Subcutaneous adipose tissue (tissue), 4 donors: ENCODE measurements around the gene HERPUD1. TPM values are rescaled to one million over a fixed set of nuclear protein-coding genes. Genes with fewer than 3 reads are reported as not detected.

Experiments used
- total RNA-seq, 4 donors: library from RNA; depleted of rRNA; stranded (reverse); fragments of >200 nt; gene quantifications; one replicate each; pipeline ENCODE4 v1.1.0, GENCODE V29; 2016
- TF ChIP-seq, protein P1 (sequence below): fragments of 450-650 bp; IDR thresholded peaks from one replicate; pipeline ENCODE4 v1.5.1; 2016; ENCODE audit warnings: low read depth, mild to moderate bottlenecking, control low read depth, antibody characterized with exemption, moderate library complexity

HERPUD1 gene
- total RNA-seq, 4 donors from 2014 or later = 134 to 230 (median 170) TPM

DNA sequence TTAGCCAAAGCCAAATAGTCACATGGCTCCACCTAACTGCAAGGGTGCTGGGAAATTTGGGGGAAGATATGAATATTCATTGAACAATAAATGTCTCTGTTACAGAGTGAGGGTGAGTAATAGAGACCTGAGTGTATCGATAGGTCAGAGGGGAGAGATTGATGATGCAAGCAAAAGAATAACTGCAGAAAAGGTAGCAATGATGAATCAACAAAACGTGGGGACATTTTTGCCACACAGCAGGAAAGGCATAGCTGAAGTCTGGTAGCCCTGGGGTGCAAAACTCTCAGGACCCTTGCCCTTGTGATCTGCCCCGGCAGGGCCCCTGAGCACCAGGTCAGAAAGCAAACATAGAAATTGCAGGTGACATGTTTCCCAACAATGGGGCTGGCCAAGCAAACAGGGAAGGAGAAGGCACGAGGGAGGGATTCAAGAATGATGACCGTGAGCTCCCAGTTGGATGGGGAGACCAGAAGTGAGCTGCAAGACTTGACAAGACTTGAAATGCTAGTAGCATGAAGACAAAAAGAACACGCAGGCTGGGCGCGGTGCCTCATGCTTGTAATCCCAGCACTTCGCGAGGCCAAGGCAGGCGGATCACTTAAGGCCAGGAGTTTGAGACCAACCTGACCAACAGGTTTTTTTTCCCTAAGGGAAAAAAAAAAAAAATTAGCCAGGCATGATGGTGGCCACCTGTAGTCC lies 12.7 kb upstream of the HERPUD1 start:
- TF ChIP-seq, protein P1, sequence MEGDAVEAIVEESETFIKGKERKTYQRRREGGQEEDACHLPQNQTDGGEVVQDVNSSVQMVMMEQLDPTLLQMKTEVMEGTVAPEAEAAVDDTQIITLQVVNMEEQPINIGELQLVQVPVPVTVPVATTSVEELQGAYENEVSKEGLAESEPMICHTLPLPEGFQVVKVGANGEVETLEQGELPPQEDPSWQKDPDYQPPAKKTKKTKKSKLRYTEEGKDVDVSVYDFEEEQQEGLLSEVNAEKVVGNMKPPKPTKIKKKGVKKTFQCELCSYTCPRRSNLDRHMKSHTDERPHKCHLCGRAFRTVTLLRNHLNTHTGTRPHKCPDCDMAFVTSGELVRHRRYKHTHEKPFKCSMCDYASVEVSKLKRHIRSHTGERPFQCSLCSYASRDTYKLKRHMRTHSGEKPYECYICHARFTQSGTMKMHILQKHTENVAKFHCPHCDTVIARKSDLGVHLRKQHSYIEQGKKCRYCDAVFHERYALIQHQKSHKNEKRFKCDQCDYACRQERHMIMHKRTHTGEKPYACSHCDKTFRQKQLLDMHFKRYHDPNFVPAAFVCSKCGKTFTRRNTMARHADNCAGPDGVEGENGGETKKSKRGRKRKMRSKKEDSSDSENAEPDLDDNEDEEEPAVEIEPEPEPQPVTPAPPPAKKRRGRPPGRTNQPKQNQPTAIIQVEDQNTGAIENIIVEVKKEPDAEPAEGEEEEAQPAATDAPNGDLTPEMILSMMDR = no peak

DNA sequence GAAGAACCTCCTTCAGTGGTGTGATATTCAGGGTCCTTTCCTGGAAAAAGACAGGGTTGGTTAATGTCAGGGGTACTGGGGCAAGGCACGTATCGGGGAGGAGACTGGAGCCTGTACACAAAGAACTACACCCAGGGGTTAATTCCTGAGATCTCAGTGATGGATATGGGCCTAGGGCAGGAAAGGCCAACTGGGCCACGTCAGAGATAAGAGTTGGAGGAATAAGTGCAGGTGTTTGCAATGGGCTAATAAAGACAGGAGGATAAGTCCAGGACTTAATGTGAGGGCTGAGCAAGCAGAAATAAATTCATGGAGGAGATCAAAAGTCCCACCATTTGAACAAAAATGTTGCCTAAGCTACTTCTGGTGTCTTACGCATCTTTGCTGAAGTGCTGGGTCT lies 10.4 kb upstream of the HERPUD1 start:
- TF ChIP-seq, protein P1 = no peak

DNA sequence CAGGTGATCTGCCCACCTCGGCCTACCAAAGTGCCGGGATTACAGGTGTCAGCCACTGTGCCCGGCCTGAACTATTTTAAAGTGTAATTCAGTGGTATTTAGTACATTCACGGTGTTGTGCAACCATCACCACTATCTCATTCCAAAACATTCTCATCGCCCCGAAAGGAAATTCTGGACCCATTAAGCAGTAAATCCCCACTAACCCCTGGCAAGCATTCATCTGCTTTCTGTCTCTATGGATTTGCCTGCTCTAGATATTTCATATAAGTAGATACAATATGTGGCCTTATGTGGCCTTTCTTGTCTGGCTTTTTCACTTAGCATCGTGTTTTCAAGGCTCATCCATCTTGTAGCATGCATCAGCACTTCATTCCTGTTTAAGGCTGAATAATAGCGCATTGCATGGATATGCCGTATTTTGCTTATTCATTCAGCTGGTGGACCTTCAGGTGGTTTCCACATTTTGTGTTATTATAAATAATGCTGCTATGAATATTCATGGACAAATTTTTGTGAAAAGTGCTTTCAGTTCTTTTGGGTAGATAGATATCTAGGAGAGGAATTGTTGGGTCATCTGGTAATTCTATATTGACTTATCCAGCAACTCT lies 8.4 kb upstream of the HERPUD1 start:
- TF ChIP-seq, protein P1 = no peak

DNA sequence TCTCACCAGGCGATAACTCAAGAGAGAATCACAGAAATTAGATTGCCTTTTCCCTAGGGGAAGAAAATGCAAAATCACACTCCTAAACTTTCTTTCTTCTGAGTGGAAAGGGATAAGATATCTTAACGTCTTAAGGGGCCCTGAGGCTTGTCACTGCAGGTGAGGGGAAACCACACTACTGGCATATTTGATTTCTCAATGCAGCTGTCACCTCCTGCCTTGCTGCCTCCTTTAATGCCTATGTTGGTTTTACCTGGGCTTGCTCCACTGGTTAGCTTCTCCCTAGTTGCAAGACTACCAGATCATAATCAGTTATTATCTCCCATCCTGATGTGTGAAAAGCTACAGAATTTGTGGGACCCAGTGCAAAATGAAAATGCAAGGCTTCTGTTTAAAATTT lies 4.5 kb upstream of the HERPUD1 start:
- TF ChIP-seq, protein P1 = no peak

DNA sequence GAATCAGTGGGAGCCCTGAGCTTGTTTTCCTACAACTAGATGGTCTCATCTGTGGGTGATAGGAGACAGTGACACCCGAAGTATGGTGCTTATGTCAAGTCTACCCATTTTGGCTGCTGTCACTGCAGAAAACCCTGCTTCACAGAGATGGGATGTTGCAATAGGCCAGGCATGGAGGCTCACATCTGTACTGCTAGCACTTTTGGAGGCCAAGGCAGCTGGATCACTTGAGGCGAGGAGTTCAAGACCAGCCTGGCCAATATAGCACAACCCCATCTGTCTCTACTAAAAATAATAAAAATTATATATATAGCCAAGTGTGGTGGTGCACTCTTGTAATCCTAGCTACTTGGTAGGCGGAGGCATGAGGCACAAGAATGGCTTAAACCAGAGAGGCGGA lies 2.3 kb upstream of the HERPUD1 start:
- TF ChIP-seq, protein P1 = no peak

DNA sequence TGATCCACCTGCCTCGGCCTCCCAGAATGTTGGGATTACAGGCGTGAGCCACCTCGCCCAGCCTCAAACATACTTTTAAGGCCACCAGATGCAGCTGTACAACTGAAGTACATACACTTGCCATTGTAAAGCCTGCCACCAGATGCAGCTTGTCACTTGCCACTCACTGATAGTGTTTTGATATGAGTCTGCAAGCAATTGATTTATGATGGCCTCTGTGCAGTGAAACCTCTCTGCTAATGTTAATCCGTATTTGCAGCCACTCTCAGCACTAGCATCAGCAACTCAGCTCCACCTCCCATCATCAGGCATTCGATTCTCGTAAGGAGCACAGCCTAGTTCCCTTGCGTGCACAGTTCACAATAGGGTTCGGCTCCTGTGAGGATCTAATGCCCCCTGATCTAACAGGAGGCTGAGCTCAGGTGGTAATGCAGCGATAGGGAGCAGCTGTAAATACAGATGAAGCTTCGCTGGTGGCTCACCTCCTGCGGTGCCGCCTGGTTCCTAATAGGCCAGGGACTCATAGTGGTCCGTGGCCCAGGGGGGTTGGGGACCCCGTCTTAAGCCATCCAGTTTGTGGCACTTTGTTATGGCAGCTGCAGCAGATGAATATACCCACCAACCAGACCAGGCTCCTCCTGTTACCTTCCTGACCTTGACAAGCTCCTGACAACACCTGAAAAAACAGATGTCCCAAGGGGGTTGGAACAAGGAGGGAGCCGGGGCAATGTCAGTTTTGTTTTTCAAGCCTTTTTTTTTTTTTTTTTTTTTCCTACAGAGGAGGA lies 1.3 kb upstream of the HERPUD1 start:
- TF ChIP-seq, protein P1 = no peak

DNA sequence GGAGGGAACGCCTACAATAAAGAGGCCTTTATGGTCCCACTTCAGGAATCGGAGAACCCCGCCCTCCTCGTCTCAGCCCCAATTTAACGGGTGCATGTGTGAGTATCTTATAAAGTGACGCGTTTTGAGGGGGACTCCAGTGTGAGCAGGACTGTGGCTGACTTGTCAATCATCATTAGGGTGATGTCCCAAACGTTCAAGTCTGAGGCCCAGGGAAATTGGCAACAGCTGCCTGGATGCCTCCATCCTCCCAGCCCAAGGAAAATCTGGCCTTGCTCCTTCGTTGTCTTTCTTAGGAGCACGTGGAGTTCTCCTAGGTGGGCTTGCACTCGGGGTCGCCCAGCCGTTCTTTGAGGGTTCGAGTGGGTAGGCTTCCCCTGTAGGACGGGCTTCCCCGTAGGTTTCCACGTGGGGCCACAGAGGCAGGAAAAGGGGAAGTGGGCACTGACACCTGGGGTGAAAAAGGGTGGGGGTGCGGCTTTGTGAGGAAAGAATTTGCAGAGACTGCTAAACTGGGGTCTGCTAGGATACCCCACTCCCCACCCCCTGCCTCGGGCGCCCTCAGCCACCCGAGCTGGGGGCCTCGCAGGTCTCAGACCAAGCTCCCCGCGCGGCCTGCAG lies 561 bp upstream of the HERPUD1 start:
- TF ChIP-seq, protein P1 = no peak
